ENCODE data around the gene IFNK. TPM values are rescaled to one million over a fixed set of nuclear protein-coding genes. Genes with fewer than 3 reads are reported as not detected.

The IFNK gene
- total RNA-seq, 6 experiments from 2014 or later: not detected

GRCh38 chr9:27572918-27573633 is 49.0 kb downstream of the IFNK start, which contains the start of gene C9orf72:
C9orf72 (minus strand) TSS chr9:27573481; CDS start chr9:27567120, 6,361 bp downstream.
- H3K9me3 ChIP-seq: no peaks in the 10 kb centered on the region
- peaks cover 0 to 17% (median 8%) of the 10 kb centered on the region in 4 donors for H3K4me1 ChIP-seq
- TF ChIP-seq POLR2A (IDR thresholded peaks at IDR 0.05): peak; percentile 92
- no peak for TF ChIP-seq CTCF (IDR thresholded peaks at IDR 0.05)
- WGBS (ENCODE audit: insufficient coverage, low coverage, low lambda C conversion rate, missing lambda C conversion rate): 0% methylated on average over 27 of the region's 72 CpGs
- DNase-seq (peak; percentile 89 to 91 (median 91)), ATAC-seq (peak; percentile 89 to 94 (median 91))
- H3K27ac ChIP-seq: peak within 1 kb of the TSS; percentile 95 to 100 (median 98)
- no peaks in the 10 kb centered on the region for H3K36me3 ChIP-seq
- intact Hi-C loops (cut with DNase I): no loop called here
- no peaks in the 10 kb centered on the region for H3K27me3 ChIP-seq
- H3K4me3 ChIP-seq: peak within 1 kb of the TSS; percentile 65 to 85 (median 78)

DNA sequence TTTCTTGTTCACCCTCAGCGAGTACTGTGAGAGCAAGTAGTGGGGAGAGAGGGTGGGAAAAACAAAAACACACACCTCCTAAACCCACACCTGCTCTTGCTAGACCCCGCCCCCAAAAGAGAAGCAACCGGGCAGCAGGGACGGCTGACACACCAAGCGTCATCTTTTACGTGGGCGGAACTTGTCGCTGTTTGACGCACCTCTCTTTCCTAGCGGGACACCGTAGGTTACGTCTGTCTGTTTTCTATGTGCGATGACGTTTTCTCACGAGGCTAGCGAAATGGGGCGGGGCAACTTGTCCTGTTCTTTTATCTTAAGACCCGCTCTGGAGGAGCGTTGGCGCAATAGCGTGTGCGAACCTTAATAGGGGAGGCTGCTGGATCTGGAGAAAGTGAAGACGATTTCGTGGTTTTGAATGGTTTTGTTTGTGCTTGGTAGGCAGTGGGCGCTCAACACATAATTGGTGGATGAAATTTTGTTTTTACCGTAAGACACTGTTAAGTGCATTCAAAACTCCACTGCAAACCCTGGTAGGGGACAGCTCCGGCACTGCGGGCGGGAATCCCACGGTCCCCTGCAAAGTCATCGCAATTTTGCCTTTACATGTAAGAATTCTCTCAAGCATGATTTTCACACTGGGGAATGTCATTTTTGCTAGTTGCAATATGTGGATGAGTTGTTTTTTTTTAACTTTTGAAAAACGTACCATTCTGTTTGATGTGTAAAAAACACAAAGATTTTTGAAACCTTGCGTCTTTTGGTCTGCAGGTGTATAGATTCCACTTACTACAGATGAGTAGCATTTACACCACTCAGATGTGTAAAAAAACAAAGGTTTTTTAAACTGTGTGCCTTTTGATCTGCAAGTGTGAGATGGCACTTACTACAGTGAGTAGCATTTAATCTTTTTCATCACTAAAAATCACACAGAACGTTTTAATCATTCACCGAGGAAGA is 49.8 kb downstream of the IFNK start:
- no peaks in the 10 kb centered on the region for H3K36me3 ChIP-seq
- ATAC-seq (peak; percentile 87 to 95 (median 92)), DNase-seq (peak; percentile 92 to 98 (median 97))
- TF ChIP-seq POLR2A (IDR thresholded peaks at IDR 0.05) (peak; percentile 79), CTCF (IDR thresholded peaks at IDR 0.05) (no peak)
- intact Hi-C loops (cut with DNase I): no loop called here
- peak overlapping the region; percentile 34 to 85 (median 65) for H3K4me3 ChIP-seq
- no peaks in the 10 kb centered on the region for H3K27me3 ChIP-seq
- WGBS (ENCODE audit: insufficient coverage, low coverage, low lambda C conversion rate, missing lambda C conversion rate): 2% methylated on average over 35 of the region's 35 CpGs
- H3K27ac ChIP-seq: peak overlapping the region; percentile 95 to 100 (median 98)
- no peaks in the 10 kb centered on the region for H3K9me3 ChIP-seq
- H3K4me1 ChIP-seq: peaks cover 0 to 17% (median 8%) of the 10 kb centered on the region in 4 donors

Other genes with a start within 250 kb of the IFNK start
- not detected for gene EQTN, start 227.1 kb upstream of the IFNK start, total RNA-seq
- gene MOB3B, start 5.5 kb downstream of the IFNK start, total RNA-seq: 1 to 10 TPM; 1.0 to 2.4 (median 1.7) TPM
- gene C9orf72, start 49.2 kb downstream of the IFNK start, total RNA-seq: 1 to 10 TPM; 4.9 to 7.7 (median 6.8) TPM